ENCODE results near the gene KCTD5.

Gene KCTD5

DNA sequence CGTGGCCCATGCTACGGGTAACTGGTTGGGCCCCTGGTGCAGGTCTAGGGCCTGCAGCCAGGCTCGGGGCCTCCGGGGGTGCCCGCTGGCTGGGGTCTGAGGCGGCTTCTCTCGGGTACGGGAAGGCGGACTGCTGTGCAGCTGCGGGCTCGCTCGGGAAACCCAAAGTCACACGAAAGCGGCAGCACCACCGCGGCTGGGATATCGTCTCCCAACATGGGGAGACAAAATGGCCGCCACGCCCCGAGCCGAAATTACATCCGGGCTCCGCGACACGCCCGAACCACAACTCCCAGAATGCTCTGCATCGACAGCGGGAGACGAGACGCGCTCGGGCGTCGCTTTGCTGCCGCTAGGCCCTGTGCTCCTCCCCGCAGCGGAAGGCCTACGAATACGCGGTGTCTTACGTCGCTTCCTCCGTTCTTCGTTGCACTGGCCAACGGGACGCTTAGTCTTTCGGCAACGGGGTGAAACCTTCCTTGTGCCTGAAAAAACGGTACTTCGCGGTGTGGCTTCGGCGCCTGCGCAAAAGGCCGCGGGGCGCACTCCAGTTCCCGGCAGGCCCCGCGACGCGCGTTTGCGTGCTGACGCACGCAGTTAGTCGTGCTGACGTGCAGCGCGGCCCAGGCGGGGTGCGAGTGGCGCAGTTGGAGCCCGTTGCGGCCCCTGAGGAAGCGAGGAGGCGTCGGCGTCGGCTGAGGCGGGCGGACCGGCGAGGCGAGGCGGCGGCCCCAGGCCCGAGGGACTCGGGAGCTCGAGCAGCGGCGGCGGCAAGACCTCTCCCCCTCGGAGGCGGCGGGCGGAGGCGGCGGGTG lies 69.9 kb downstream of the KCTD5 start, which contains the start of gene SRRM2:
SRRM2 (plus strand) TSS at position 604 of the 815 bp plus-strand sequence. CDS start 3,727 bp downstream, outside the sequence.
- peak; percentile 99 for DNase-seq (ENCODE audit: low spot score)

DNA sequence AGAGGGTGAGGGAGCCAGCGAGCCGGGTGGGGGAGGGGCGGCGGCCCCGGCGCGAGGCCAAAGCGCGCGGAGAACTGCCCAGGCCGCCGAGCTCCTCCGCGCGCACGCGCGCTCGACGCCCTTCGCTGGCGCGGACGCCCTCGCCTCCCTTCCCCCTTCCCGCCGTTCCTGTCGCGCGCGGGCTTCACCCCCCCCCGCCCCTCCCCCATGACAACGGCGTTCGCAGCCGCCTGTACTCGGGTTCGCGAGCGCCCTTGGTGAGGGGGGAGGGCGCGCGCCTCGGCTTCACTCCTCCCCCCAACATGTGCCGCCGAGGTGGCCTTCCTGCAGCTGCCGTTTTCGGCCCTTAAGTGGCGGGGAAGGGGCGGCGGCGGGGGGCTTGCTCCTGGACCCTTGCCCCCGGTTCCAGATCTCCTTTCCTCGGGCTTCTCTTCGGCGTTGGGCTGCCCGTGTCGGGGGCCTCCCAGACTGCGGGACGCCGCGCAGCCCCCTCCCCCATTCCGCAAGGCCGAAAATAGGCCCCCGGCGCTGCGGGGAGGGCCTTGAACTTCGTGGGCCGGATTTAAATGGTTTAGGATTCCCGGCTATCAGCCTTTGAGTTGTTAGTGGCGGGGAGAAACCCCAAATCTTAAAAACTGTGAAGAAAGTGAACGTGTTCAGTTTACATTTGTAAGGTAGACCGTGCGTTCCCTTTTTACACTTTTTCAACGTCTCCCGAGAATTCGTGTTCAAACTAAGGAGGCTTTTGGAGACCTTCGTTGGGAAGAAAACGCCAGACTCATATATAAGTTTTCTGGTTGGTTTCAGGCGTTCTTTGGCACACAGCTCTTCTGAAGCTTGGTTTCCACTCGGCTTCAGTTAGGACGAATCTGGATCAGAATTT lies 70.8 kb downstream of the KCTD5 start:
- no peak for DNase-seq (ENCODE audit: low spot score)

DNA sequence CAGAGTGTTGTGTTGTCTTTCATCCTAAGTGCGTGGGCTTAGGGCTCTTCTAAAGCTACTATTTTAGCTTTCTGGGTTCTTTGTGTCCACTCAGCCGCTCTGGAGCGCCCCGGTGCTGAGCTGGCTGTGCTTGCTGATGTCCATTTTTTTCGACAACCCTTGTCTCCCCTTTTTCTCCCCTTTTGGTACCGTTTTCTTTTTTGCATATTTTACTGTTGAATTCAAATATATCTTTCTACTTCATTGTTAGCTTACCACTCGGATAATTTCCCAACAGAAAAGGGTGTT lies 71.4 kb downstream of the KCTD5 start:
- no peak for DNase-seq (ENCODE audit: low spot score)

DNA sequence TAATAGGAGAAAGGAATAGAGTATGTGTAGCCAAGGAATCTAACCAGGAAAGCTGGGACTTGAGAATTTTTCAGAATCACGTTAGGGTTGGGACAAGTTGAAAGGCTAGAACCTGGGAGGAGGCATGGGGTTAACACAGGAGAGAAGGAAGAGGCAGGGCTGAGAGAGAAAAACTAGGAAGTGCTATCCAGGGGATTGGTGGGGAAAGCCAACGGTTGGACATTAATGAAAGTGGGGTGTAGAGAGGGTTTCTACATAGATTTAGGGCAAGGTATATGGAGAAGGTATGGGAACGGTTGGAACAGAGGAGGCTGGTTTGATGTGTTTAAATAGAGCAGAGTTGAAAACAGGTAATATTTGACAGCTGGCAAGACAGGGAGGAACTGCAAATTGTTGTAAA lies 72.8 kb downstream of the KCTD5 start:
- DNase-seq (ENCODE audit: low spot score), result no peak

DNA sequence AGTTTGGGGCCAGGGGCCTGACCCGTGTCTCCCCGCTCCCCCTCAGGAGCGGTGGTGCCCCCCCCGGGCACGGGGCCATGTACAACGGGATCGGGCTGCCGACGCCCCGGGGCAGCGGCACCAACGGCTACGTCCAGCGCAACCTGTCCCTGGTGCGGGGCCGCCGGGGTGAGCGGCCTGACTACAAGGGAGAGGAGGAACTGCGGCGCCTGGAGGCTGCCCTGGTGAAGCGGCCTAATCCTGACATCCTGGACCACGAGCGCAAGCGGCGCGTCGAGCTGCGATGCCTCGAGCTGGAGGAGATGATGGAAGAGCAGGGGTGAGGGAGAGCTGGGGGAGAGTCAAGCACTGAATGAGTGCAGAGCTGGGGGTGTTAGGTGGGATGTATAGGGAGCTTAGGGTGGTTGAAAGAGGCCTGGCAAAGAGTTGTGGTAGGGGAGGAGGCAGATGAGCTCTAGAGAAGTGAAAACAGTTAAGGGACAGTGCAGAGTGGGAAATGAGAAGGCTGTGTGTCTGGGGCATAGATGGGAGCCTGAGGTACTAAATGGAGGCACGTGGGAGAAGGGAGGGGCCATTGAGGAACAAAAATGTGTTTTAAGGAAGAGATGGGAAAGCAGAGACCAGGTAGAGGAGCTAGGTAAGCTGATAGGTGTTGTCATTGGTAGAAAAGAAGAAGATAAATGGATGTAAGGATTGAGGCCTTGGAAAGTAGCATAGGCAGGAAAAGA lies 74.1 kb downstream of the KCTD5 start:
- no peak for DNase-seq (ENCODE audit: low spot score)

DNA sequence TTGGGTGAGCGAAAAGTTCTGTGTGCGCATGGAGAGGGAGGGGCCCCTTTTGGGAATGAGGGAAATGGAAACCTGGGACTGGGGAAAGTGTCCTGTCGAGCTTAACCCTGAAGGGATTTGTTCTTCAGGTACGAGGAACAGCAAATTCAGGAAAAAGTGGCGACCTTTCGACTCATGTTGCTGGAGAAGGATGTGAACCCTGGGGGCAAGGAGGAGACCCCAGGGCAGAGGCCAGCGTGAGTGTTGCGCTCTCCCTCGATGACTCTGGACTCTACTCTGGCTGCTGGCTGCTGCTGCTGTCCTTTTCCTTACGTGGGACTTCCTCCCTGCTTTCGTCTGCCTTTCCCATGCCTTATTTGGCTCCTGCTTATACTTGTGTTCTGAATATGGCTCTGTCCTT lies 75.0 kb downstream of the KCTD5 start:
- DNase-seq (ENCODE audit: low spot score), result no peak

Measured in left forelimb (tissue), 1 donor.